GM21737 (cell line): Measurements from ENCODE around the gene C11orf58.

Source experiments
- ATAC-seq: cut with Tn5 transposase; IDR thresholded peaks from one replicate; pipeline ENCODE4 v1.9.1; 2021; ENCODE audit warnings: mild to moderate bottlenecking, moderate library complexity; ENCODE audit not compliant: unreplicated experiment

The C11orf58 gene

DNA sequence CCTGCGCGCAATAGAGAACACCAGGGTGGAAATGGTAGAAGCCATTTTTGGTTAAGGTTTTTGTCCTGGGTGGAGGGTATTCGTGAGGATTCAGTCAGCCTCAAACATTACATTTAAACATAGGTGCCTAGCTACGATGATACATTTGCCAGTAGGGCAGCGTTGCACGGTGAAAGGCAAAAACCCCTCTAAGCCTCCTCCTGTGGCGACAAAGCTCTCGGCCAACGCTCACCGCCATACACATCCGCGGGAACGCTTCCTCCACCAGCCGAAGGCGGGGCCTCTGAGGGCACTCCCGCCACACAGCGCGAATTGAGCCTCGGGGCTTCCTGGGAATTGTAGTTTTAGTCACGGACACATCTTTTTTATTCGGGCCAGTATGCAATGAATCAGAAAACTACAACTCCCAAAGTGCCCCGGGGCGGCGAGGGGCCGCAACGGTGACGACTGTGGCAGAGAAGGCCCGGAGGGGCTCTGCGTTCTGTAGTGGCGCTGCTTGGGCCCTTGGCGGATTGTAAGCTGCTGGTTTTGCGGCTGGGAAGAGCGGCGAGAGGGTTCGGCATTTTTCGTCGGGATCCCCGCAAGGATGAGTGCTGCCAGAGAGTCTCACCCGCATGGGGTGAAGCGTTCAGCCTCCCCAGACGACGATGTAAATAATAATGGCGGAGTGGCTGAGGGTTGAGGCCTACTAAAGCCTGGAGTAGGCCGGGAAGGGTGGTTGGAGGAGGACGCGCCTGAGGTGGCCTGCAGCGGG is at the start of gene C11orf58:
TSS of gene C11orf58 (plus strand) at position 455 of the 754 bp plus-strand sequence. CDS start at position 587, 132 bp downstream.
- peak; percentile 99 for ATAC-seq

DNA sequence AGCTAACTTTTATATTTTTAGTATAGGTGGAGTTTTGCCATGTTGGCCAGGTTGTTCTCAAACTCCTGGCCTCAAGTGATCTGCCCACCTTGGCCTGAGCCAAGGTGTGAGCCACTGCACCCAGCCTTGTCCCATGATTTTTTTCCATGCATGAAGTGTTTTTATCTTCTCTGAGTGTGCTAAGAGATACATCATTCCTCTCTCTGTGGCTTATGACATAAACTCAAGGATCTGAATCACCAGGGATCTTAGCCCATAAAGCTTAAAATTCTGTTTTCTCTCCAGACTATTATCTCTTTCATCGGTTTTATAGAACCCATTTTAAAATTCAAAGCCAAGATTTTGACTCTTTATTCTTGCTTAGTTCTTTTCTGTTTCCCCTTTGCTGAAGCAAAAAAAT is 48.4 kb upstream of the C11orf58 start:
- no peak for ATAC-seq

DNA sequence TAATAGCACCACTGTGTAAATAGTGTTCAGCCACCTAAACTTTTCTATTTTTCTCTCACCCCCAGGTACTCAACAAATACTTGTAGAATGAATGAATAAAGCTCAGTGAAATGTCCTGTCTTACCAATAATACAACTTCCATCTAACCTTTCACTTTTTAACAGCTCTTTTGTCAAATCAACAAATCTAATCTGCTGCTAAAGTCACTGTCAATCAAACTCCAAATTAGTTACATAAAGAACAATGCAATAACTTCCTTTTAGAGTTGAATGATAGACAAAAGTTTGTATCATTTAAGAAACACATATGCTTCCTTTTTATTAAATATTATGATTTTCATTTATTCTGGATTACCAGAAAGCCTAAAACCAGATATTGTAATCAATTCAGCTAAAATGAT is 34.7 kb upstream of the C11orf58 start:
- ATAC-seq, result no peak

DNA sequence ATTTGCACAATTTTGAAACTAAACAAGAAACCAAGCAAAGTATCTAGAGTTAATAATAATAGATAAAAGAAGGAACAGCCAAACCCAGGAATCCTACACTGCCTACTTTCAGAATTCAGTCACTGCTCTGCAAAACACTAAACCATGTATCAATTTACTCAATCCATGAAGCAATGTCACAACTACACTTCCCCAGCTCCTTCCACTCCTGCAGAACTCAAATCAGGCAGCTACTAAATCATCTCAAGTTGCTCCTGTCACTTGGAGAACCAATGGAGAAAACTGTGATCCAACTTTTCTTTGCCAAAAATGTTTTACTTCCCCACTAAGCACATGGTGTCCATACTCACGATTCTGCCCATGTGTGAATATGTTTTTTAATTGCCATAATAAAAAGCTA is 24.9 kb upstream of the C11orf58 start:
- ATAC-seq, result no peak

DNA sequence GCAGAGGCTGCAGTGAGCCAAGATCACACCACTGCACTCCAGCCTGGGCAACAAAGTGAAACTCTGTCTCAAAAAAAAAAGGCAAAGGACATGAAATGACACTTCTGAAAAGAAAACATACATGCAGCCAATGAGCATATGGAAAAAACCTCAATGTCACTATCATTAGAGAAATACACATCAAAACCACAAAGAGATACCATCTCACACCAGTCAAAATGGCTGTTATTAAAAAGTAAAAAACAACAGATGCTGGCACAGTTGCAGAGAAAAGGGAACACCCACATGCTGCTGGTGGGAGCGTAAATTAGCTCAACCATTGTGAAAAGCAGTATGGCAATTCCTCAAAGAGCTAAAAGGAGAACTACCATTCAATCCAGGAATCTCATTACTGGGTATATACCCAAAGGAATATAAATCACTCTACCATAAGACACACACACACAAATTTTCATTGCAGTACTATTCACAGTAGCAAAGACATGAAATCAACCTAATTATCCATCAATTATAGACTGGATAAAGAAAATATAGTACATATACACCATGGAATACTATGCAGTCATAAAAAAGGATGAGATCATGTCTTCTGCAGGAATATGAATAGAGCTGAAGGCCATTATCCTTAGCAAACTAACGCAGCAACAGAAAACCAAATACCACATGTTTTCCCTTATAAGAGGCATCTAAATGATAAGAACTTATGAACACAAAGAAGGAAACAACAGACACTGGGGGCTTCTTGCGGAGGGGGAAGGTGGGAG is 15.7 kb upstream of the C11orf58 start:
- no peak for ATAC-seq

DNA sequence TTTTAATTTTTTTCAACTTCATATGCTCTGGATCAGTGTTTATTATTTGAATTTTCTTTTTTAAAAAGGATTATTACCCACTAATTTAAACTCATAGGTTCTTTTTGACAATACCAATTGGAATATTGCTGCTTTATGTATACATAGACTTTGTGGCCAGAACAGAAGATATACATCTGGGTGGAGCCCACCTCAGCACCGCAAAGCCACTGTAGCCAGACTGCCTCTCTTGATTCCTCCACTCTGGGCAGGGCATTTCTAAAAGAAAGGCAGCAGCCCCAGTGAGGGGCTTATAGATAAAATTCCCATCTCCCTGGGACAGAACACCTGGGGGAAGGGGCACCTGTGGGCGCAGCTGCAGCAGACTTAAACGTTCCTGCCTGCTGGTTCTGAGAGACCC is 10.6 kb upstream of the C11orf58 start:
- no peak for ATAC-seq

DNA sequence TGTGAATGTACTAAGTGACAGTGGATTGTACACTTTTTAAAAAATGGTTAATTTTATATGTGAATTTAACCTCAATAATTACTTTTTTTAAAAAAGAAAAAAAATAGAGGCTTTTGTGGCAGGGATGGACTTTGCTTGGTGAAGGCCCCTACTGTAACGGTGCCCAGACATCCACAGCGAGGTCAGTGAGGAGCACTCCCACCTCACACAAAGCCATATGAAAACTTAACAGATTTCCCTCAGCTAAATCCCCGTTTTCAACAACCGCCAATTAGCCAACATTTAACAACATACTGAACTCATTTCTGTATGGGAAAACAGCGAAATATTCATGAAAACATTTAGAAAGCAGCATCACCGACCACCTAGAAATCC is 642 bp upstream of the C11orf58 start:
- ATAC-seq, result peak; percentile 4

DNA sequence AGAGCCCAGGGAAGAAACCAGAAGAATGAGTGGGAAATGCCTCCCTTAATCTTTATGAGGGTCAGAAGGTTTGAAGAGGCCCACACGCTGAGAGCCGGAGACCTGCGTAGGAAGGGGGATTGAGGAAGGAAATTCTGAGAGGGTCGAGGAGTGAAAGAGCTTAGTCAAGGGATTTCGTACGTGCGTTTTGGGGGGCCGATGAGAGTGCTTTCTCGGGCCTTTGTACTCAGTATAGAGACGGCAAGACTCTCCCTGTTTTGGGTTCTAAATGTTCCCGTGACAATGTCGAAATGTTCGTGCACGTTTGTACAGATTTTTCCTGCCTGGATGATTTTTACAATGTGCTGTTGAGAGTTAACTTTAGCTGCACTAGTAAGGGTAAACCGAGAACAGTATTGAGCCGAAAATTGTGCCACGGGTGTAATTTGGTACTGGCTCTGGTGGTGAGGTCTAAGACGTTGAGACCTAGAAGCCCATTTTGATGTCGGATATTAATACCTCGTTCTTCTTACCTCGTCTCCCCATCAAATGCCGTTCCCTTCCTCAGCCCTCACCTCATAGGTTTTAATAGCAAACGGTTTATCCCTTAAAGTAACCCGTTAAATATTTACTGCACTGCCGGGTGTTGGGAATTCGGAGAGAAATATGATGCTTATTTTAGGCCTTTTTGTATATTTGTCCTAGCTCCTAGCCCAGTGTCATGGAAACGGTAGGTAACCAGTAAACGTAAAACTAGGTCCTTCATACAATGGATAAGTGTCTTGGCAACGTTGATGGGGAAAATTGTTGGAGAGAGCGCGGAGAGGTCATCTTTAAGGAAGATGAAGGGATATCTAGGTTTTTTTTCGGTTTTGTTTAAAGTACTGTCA is 734 bp downstream of the C11orf58 start:
- no peak for ATAC-seq

DNA sequence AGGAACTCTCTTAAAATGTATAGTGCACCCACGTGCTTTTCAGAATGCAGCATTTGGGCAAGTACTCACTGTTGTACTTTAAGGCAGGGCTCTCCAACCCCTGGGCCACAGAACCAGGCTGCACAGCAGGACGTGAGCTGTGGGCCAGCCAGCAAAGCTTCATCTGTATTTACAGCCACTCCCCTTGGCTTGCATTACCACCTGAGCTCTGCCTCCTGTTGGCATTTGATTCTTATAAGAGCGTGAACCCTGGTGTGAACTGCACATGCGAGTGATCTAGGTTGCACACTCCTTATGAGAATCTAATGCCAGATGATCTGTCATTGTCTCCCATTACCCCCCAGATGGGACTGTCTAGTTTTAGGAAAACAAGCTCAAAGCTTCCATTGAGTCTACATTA is 3.0 kb downstream of the C11orf58 start:
- ATAC-seq, result no peak

DNA sequence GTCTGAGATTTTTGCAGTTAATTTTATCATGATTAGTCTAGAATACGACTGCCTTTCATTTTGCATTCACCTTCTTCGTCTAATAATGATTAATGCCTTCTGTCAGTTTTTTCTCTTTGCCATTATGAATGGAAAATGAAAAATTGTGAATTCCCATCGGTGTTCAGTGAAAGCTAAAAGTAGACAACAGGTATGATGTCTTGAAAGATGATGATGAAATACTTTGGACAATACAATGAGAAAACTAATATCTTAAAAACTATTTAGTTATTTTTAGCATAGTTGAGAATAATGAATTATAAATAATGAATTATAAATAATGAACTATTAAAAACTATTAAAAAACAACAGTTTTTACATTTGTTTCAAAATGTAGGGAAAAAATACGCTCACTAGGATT is 5.0 kb downstream of the C11orf58 start:
- no peak for ATAC-seq

DNA sequence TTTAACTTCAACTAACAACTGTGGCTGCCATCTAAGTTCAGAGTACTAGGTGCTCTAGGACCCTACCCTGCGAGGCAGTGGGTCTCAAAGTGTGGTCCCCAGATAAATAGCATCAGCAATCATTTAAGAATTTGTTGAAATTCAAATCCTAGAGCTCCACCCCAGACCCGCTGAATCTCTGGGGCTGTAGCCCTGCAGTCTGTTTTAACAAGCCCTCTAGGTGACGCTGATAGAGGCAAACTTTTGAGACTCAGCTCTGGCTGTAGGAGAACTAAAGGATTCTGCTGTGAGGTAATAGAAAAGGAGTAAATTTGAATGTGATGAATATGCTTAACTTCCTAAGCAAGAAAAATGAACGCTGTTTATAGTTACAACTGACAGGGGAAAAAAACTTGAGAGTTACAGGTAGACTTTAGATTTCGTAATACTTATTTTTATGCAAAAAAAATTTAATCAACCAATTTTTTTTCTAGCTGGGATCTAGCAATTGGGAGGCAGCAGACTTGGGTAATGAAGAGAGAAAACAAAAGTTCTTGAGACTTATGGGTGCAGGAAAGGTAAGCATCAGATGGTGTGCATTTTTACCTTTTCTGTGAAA is 5.8 kb downstream of the C11orf58 start:
- no peak for ATAC-seq

DNA sequence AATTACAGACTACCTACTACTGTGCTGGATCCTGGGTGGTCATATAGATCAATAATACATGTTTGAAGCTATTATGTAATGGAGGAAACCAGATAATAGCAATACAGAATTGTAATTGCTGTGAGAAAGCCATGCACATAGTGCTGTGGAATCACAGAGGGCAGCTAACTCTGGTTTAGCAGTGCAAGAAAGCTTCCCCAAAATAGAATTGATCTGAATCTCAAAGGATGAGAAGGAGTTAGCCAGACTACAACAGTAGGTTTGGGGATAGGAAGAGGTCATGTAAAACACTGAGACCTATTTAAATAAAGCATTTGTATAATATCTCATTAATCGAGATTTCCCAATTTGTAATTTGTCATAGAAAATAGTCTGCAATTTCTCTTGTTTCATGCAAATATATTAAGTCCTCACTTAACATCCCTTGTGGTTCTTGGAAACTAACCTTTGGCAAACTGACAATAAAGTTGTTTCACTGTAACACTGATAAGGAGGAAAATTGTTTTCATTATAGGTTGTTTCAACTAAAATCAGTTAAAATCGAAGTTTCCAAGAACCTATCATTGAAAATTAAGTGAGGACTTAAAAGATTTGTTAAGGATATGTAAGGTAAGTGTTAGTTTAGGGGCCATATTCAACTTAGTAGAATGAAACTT is 7.6 kb downstream of the C11orf58 start:
- no peak for ATAC-seq

DNA sequence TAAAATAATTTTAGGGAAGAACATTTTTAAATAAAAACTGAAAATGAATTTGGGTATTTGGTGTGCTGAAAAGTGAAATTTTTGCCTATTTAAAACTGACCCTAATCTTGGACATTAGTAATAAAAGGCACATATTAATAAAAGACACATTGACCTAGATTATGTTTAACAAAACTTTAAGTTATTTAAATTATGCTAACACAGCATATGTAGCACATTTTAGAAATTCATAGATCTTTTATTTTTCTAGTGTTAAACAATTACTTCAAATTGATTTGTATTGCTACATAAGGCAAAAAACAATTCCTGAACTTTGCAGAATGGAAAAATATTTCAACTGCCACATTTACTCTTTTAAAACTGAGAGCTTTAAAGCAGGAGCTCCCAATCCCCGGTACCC is 10.6 kb downstream of the C11orf58 start:
- ATAC-seq, result no peak

DNA sequence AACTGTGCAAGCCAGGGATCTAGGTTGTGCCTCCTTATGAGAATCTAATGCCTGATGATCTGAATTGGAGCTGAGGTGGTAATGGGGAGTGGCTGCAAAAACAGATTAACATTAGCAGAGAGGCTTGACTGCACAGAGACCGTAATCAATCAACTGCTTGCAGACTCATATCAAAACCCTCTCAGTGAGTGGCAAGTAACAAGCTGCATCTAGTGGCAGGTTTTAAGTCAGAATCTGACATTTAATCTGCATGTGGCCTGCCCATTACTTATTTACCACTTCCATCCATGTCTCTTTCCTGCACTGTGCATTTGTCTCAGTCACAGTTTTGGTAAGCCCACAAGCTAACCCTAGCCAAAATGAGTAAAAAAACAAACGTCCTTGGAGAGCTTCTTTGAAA is 11.2 kb downstream of the C11orf58 start:
- ATAC-seq, result peak; percentile 53

DNA sequence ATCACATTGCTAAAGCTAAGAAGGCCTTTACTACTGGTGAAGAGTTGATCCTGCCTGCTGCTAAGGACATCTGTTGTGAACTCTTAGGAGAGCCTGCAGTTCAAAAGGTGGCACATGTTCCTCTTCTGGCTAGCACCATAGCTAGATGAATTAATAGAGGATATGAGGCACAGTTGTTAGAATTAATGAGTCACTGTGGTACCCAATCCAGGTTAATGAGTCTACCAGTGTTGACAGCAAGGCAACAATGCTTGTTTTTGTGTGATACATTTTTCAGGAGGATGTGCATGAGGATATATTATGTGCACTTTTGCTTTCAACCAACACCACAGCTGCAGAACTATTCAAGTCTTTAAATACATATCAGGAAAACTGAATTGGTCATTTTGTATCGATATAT is 12.0 kb downstream of the C11orf58 start:
- peak; percentile 49 for ATAC-seq

DNA sequence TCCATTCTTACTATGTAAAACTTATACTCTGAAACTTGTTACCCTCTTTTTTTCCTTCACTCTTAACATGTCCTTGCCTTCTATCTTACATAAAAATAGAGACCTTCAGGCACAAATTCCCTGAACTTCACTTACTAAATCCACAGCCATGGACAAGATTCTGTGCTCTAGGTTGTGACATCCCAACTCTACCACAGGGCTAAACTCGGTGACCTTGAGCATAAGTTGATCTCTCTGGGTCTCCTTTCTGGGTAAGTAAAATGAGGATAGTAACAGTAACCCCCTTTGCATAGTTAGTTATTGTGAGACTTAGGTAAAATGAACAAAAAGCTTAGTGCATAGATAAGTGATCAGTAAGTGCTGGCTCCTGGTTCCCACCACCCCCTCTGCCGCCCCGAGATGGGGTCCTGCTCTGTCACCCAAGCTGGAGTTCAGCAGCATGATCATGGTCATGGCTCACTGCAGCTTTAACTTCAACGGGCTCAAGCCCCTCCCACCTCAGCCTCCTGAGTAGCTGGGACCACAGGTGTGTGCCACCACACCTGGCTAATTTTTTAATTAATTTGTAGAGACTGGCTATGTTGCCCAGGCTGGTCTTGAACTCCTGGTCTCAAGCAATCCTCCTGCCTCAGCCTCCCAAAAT is 20.1 kb downstream of the C11orf58 start:
- no peak for ATAC-seq

DNA sequence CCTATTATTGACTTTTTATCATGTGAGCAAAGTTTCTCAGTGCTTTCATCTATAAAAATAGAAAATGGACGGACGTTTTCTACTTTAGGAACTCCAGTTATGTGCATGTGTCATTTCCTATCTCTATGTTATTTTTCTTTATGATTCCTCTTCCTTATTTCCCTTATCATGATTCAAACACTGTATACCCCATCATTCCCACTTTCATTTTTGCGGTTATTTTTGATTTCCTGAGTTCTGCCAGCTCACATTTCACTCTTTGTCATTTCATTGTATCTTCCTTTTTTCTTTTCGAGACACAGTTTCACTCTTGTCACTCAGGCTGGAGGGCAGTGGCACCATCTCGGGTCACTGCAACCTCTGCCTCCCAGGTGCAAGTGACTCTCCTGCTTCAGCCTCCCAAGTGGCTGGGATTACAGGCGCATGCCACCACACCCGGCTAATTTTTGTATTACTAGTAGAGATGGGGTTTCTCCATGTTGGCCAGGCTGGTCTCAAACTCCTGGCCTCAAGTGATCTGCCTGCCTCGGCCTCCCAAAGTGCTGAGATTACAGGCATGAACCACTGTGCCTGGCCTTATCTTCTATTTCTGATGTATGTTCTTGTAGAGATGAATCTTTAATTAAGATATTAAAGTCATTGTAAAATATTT is 21.5 kb downstream of the C11orf58 start:
- no peak for ATAC-seq

DNA sequence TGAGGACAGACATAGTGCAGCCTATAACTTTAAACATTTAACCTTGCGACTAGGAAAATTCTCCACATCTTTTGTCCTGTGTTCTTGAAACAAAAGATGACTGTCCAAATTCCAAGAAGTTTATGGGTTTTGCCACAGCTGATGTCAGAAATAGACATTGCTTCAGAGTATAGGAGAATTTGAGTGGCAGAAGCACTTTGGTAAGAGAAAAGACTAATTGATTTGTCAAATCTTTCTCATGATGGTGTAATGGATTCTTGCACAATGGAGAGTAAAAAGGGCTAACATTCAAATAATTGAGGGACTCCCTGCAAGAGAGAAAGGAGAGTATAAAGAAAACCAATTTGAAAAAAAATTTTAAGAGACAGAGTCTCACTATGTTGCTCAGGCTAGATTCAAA is 25.3 kb downstream of the C11orf58 start:
- no peak for ATAC-seq

DNA sequence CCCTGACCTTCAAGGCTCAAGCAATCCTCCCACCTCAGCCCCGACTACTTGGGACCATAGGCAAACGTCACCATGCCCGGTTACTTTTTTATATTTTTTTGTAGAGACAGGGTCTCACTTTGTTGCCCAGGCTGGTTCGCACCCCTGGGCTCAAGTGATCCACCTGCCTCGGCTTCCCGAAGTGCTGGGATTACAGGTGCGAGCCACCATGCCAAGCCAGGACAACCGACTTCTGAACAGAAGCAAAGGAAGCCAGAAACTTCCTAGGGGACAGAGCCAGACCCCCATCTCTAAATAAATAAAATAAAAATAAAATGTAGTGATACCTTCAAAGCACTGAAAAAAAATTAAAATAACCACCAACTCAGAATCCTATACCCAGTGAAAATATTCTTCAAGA is 26.4 kb downstream of the C11orf58 start:
- ATAC-seq, result no peak

DNA sequence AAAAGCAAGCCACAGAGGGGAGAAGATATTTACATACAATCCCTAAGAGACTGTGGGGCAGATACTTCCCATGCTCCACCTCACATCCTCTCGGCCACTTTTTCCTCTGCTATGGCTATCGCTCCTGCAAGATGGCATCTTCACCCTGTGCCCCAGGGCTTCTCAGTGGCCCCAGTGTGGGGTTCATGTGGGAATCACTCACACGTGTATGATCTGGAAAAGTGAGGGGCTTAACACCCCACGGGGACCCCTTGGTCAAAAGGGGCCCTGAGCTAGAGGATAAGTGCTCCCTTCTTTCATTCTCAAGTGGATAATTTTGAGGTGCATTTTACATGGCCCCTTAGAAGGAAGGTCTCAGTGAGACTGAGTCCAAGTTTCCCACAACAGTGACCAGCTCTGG is 28.7 kb downstream of the C11orf58 start:
- ATAC-seq, result no peak
